Calu3 (cell line): ENCODE data around the gene ZNF394. TPM values are rescaled to one million over a fixed set of nuclear protein-coding genes. Genes with fewer than 3 reads are reported as not detected.

Experiments used
- BruUV-seq: library from RNA; stranded (reverse); fragments of 400-500 nt; replicated peaks from 2 replicates; lab custom pipeline; 2021; lab: Mats Ljungman, UMichigan
- CTCF ChIA-PET: fragments of 300-600 bp; sonication (Branson Sonifier 250); formaldehyde crosslinking; loops from one replicate; lab custom pipeline; 2022; ENCODE audit warnings: antibody characterized with exemption; lab: Charles Lee
- DNase-seq: peaks from one replicate; pipeline ENCODE4 v3.0.0; 2022
- H3K27ac Mint-ChIP-seq: one replicate; pipeline ENCODE4 v1.8.0; 2022; ENCODE audit warnings: mixed read lengths; ENCODE audit not compliant: unreplicated experiment
- H3K27me3 Mint-ChIP-seq: one replicate; pipeline ENCODE4 v1.8.0; 2022; ENCODE audit warnings: mixed read lengths; ENCODE audit not compliant: unreplicated experiment
- H3K36me3 Mint-ChIP-seq: one replicate; pipeline ENCODE4 v1.8.0; 2022; ENCODE audit warnings: mild to moderate bottlenecking, moderate library complexity, mixed read lengths; ENCODE audit not compliant: insufficient read depth, unreplicated experiment
- H3K4me1 Mint-ChIP-seq: one replicate; pipeline ENCODE4 v1.8.0; 2022; ENCODE audit warnings: mild to moderate bottlenecking, low read depth, mixed read lengths; ENCODE audit not compliant: unreplicated experiment
- H3K4me3 Mint-ChIP-seq: one replicate; pipeline ENCODE4 v1.8.0; 2022; ENCODE audit warnings: mild to moderate bottlenecking, low read depth, moderate library complexity, mixed read lengths; ENCODE audit not compliant: unreplicated experiment
- H3K9me3 Mint-ChIP-seq: one replicate; pipeline ENCODE4 v1.8.0; 2022; ENCODE audit warnings: low read depth, mixed read lengths; ENCODE audit not compliant: unreplicated experiment
- intact Hi-C: fragments of 100-400 bp; cut with micrococcal nuclease; formaldehyde crosslinking; loops from one replicate; pipeline ENCODE4 v1.10.0; 2022; ENCODE audit not compliant: unreplicated experiment
- total RNA-seq: library from RNA; stranded (reverse); gene quantifications from 2 replicates; pipeline ENCODE4 v1.2.3, GENCODE V29; 2022
- TF ChIP-seq, protein P1 (sequence below): fragments of 200-600 bp; IDR thresholded peaks from one replicate; pipeline ENCODE4 v1.8.0; 2022; ENCODE audit warnings: antibody characterized with exemption; ENCODE audit not compliant: unreplicated experiment

Gene ZNF394
- total RNA-seq, 1 experiment from 2014 or later = 17.3 TPM

DNA sequence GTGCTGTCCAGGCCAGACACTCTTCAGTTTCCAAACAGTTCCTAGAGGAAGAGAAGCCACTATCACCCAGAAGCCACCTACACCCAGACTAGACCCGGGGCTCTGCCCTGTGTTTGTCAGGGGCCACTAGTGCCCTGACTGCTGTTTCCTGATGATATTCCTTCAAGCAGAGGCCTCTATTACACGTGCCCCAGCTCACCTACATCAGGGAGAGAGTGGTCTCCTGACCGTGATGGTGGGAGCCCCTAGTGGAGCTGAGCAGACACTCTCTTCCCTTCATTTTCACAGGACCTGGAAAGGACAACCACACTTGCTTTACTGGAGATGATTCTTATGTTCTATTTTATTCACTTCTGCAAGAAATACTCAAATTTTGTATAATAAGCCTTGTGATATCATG is 9.2 kb downstream of the ZNF394 start:
- no TSS peak for BruUV-seq
- Mint-ChIP-seq H3K4me1 (no peaks in the 10 kb centered on the region), H3K27ac (no peak overlapping the region), H3K9me3 (no peaks in the 10 kb centered on the region), H3K36me3 (peaks cover 11% of the 10 kb centered on the region), H3K4me3 (no peak overlapping the region), H3K27me3 (no peaks in the 10 kb centered on the region)
- intact Hi-C loops = loop anchor here (10.0 kb wide), 1 partner anchor 124 kb away; the partner anchor contains the start of gene ZSCAN25
- DNase-seq = no peak
- CTCF ChIA-PET = no interaction called here
- TF ChIP-seq, protein P1, sequence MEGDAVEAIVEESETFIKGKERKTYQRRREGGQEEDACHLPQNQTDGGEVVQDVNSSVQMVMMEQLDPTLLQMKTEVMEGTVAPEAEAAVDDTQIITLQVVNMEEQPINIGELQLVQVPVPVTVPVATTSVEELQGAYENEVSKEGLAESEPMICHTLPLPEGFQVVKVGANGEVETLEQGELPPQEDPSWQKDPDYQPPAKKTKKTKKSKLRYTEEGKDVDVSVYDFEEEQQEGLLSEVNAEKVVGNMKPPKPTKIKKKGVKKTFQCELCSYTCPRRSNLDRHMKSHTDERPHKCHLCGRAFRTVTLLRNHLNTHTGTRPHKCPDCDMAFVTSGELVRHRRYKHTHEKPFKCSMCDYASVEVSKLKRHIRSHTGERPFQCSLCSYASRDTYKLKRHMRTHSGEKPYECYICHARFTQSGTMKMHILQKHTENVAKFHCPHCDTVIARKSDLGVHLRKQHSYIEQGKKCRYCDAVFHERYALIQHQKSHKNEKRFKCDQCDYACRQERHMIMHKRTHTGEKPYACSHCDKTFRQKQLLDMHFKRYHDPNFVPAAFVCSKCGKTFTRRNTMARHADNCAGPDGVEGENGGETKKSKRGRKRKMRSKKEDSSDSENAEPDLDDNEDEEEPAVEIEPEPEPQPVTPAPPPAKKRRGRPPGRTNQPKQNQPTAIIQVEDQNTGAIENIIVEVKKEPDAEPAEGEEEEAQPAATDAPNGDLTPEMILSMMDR = no peak

DNA sequence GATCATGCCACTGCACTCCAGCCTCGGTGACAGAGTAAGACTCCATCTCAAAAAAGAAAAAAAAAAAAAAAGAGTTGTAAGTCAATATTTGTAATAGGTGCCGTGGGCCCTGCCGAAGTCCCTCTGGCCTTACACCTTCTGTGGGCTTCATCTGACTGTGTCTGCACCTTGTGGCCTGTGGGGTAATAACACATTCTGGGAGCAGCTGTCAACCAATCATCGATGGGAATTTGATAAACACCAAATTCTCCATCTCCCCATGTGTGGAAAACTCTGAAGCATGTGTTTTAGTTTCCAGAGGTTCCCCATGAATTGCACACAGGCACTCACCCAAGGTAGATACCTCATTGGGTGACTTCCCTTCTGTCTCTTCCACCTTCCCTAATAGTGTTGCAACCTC is 10.8 kb downstream of the ZNF394 start:
- H3K36me3 Mint-ChIP-seq = peaks cover 11% of the 10 kb centered on the region
- H3K27ac Mint-ChIP-seq = no peak overlapping the region
- intact Hi-C loops = no loop called here
- no peaks in the 10 kb centered on the region for H3K9me3 Mint-ChIP-seq
- no peak for DNase-seq
- no TSS peak for BruUV-seq
- CTCF ChIA-PET = no interaction called here
- H3K27me3 Mint-ChIP-seq = no peaks in the 10 kb centered on the region
- H3K4me1 Mint-ChIP-seq = no peaks in the 10 kb centered on the region
- TF ChIP-seq, protein P1 = no peak
- H3K4me3 Mint-ChIP-seq = no peak overlapping the region

DNA sequence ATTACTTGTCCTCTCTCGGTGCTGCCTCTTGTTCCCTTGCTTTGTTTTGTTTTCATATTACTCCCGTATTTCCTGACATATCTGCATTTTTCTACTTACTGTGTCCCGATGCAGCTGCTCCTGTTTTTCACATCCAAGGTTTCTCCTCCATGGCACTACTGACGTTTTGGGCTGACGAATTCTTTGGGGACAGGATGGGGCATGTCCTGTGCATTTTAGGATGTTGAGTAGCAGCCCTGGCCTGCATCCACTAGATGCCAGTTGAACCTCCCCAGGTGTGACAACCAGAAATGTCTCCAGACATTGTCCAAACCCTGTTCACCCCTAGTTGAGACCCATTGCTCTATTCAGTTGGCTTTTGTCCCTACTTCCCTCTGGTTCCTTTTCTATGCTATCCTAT is 15.0 kb downstream of the ZNF394 start:
- peaks cover 5% of the 10 kb centered on the region for H3K36me3 Mint-ChIP-seq

DNA sequence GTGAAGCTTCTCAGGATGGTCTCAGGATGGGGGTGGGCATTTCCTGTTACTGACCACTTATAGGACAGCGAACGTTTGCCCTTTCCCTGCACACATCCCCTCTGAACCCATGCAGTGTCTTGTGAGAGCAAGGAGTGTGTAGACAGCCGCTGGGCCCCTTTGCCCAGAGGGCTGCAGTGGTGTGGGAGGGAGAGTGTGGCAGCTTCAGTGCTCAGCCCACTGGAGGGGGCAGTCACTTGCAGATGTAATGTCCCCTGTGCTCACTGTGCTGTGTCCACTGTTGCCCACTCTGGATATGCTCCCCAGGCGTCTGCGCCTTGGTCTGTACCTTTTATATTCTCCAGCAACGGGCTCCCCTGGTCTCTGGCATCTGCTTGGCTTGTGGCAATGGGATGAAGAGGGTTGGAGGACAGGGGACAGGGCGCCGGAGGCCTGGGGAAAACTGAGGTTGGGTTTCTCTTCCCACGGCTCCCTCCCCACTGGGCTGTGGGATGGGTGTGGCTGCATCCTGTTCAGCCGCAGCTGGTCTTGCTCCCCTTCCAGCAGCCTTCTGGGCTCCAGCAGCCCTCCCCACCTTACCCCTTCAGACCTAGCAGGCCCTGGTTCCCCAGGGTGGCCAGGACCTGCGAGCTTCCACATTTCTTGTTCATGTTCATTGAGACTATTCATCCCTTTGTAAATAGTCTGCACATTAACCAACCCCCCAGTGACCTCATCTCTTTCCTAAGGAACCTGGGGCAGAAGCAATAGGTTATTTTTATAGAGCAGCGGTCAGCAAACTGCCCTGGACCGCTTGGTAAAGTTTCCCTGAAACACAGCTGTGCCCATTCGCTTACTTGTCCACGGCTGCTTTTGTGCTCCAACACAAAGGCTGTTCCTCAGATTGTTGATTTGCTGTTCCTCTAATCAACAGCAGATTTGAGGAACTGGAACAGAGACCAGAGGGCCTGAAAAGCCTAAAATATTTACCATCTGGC is 21.3 kb downstream of the ZNF394 start:
- Mint-ChIP-seq H3K27ac (no peak overlapping the region), H3K4me3 (no peak overlapping the region), H3K27me3 (no peaks in the 10 kb centered on the region), H3K36me3 (peaks cover 5% of the 10 kb centered on the region), H3K9me3 (no peaks in the 10 kb centered on the region), H3K4me1 (no peaks in the 10 kb centered on the region)
- no peak for DNase-seq
- BruUV-seq = no TSS peak
- intact Hi-C loops = no loop called here
- CTCF ChIA-PET = no interaction called here
- TF ChIP-seq, protein P1 = no peak

More for the DNA sequence above, 15.0 kb downstream of the ZNF394 start:
- BruUV-seq = no TSS peak
- H3K4me3 Mint-ChIP-seq = no peak overlapping the region
- CTCF ChIA-PET = no interaction called here
- TF ChIP-seq, protein P1 = no peak
- no peaks in the 10 kb centered on the region for H3K4me1 Mint-ChIP-seq
- no peaks in the 10 kb centered on the region for H3K9me3 Mint-ChIP-seq
- H3K27me3 Mint-ChIP-seq = no peaks in the 10 kb centered on the region
- peak overlapping the region; percentile 50 for H3K27ac Mint-ChIP-seq
- no peak for DNase-seq
- intact Hi-C loops = no loop called here
